Measurements from ENCODE around the gene KCTD17.

KCTD17 gene

GRCh38 chr22:37095113-37095512, 43.6 kb downstream of the KCTD17 start:
- H3K27ac Mint-ChIP-seq = no peak overlapping the region
- H3K36me3 Mint-ChIP-seq (ENCODE audit: low read depth) = no peaks in the 10 kb centered on the region
- intact Hi-C loops (cut with micrococcal nuclease) = no loop called here
- H3K4me1 Mint-ChIP-seq (ENCODE audit: low read depth) = no peaks in the 10 kb centered on the region
- H3K4me3 Mint-ChIP-seq = no peak overlapping the region
- no peaks in the 10 kb centered on the region for H3K9me3 Mint-ChIP-seq
- H3K27me3 Mint-ChIP-seq = peaks cover 38% of the 10 kb centered on the region

GRCh38 chr22:37097346-37097745, 45.8 kb downstream of the KCTD17 start:
- intact Hi-C loops (cut with micrococcal nuclease) = no loop called here
- no peaks in the 10 kb centered on the region for H3K36me3 Mint-ChIP-seq (ENCODE audit: low read depth)
- H3K9me3 Mint-ChIP-seq = no peaks in the 10 kb centered on the region
- no peaks in the 10 kb centered on the region for H3K4me1 Mint-ChIP-seq (ENCODE audit: low read depth)
- H3K27ac Mint-ChIP-seq = no peak overlapping the region
- H3K4me3 Mint-ChIP-seq = no peak overlapping the region
- H3K27me3 Mint-ChIP-seq = peaks cover 37% of the 10 kb centered on the region

GRCh38 chr22:37098976-37099591, 47.5 kb downstream of the KCTD17 start:
- H3K4me3 Mint-ChIP-seq = no peak overlapping the region
- no peak overlapping the region for H3K27ac Mint-ChIP-seq

DNA sequence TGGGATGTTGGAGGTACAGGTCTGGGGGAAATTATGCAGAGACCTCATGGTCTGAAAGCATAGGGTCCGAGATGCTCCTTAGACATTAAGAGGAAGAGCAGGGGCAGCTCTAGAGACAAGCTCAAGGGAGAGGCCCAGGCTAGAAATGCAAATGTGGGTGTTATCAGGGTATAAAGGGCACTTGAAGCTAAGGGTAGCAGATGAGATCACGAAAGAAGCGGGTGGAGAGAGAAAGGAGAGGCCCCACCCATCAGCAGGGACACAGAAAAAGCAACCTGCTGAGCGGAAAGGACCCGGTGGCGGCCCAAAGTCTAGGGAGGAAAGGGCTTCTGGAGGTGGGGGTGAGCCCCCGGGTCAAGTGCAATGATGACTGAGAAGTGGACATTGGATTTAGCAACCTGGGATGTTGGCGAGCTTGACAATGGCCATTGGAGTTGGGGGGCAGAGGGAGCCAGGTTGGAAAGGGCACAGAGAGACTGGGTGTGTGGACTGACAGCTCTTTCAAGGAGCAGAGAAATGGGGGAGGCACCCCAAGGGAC, 49.1 kb downstream of the KCTD17 start:
- no peak overlapping the region for H3K4me3 Mint-ChIP-seq
- H3K27ac Mint-ChIP-seq = no peak overlapping the region
- intact Hi-C loops (cut with micrococcal nuclease) = no loop called here

More at GRCh38 chr22:37098976-37099591, 47.5 kb downstream of the KCTD17 start:
- H3K9me3 Mint-ChIP-seq = no peaks in the 10 kb centered on the region
- H3K4me1 Mint-ChIP-seq (ENCODE audit: low read depth) = no peaks in the 10 kb centered on the region
- H3K36me3 Mint-ChIP-seq (ENCODE audit: low read depth) = no peaks in the 10 kb centered on the region
- H3K27me3 Mint-ChIP-seq = peaks cover 47% of the 10 kb centered on the region
- intact Hi-C loops (cut with micrococcal nuclease) = no loop called here

DNA sequence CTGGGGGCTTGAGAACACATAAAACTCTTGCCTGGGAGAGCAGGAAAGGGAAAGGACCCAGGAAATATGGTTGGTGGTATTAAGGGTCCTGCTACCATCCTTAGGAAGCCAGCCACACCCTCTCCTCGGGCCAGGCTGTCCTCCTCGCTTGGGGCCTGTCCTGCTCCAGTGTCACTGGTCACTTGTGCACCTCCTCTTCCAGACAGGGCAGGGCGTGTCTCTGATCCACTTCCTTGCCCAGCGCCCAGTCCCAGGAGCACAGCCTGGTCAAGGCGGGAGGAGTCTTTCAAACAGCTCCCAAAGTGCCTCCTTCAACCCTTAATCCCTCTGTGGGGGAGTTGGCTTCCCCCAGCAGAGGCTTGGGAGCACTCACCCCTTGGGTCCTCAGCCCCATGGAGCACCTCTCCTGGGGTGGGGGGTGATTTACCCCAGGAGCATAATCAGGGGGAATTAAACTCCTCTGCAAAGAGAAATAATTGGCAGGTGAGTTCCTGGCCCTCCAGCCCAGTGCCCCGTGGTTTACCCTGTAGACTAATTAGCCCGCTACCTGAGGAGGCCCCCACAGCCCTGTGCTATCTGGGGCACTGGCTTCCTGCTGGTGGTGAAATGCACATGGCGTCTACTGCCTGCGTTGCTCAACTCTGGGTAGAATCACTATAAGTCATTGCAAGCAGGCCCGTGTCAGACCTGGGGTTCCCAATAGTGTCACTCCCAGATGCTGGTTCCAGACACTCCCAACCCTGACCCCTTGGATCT, 49.9 kb downstream of the KCTD17 start:
- Mint-ChIP-seq H3K4me3 (no peak overlapping the region), H3K27me3 (peaks cover 43% of the 10 kb centered on the region), H3K9me3 (no peaks in the 10 kb centered on the region), H3K4me1 (ENCODE audit: low read depth) (no peaks in the 10 kb centered on the region), H3K36me3 (ENCODE audit: low read depth) (no peaks in the 10 kb centered on the region), H3K27ac (no peak overlapping the region)
- intact Hi-C loops (cut with micrococcal nuclease) = no loop called here

More for the DNA sequence above, 49.1 kb downstream of the KCTD17 start:
- Mint-ChIP-seq H3K9me3 (no peaks in the 10 kb centered on the region), H3K36me3 (ENCODE audit: low read depth) (no peaks in the 10 kb centered on the region), H3K27me3 (peaks cover 46% of the 10 kb centered on the region), H3K4me1 (ENCODE audit: low read depth) (no peaks in the 10 kb centered on the region)

DNA sequence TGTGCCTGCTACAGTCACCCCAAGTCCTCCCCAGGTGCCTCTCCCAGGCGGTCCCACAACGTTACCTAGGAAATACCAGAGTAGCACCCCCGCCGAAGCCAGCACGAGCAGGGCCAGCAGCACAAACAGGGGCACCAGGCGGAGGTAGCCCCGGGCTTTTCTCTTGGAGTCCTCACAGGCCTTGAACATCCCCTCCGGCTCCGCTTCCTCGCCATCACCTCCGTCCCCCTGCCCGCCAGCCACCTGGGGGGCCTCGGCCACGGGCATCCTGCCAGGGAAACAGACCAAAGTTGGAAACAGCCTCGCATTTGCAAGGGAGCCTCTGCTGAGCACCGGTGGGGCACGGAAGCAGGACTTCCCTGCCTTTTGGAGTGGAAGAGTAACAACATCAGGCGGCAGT, 51.6 kb downstream of the KCTD17 start:
- no peak overlapping the region for H3K27ac Mint-ChIP-seq
- intact Hi-C loops (cut with micrococcal nuclease) = no loop called here
- no peaks in the 10 kb centered on the region for H3K36me3 Mint-ChIP-seq (ENCODE audit: low read depth)
- no peaks in the 10 kb centered on the region for H3K4me1 Mint-ChIP-seq (ENCODE audit: low read depth)
- H3K9me3 Mint-ChIP-seq = no peaks in the 10 kb centered on the region
- H3K4me3 Mint-ChIP-seq = no peak overlapping the region
- H3K27me3 Mint-ChIP-seq = peaks cover 37% of the 10 kb centered on the region

- peaks cover 30% of the 10 kb centered on the region for H3K27me3 Mint-ChIP-seq
- H3K9me3 Mint-ChIP-seq = no peaks in the 10 kb centered on the region
- H3K4me1 Mint-ChIP-seq (ENCODE audit: low read depth) = no peaks in the 10 kb centered on the region
- H3K36me3 Mint-ChIP-seq (ENCODE audit: low read depth) = no peaks in the 10 kb centered on the region
- intact Hi-C loops (cut with micrococcal nuclease) = no loop called here
- H3K4me3 Mint-ChIP-seq = no peak overlapping the region
- no peak overlapping the region for H3K27ac Mint-ChIP-seq
Measured at GRCh38 chr22:37103656-37104452, 52.3 kb downstream of the KCTD17 start.

GRCh38 chr22:37105154-37105553, 53.6 kb downstream of the KCTD17 start:
- Mint-ChIP-seq H3K36me3 (ENCODE audit: low read depth) (no peaks in the 10 kb centered on the region), H3K27me3 (peaks cover 24% of the 10 kb centered on the region), H3K4me1 (ENCODE audit: low read depth) (no peaks in the 10 kb centered on the region), H3K27ac (no peak overlapping the region), H3K4me3 (no peak overlapping the region), H3K9me3 (no peaks in the 10 kb centered on the region)
- intact Hi-C loops (cut with micrococcal nuclease) = no loop called here

- Mint-ChIP-seq H3K27me3 (peaks cover 17% of the 10 kb centered on the region), H3K4me3 (no peak overlapping the region), H3K4me1 (ENCODE audit: low read depth) (no peaks in the 10 kb centered on the region), H3K36me3 (ENCODE audit: low read depth) (no peaks in the 10 kb centered on the region), H3K9me3 (no peaks in the 10 kb centered on the region), H3K27ac (no peak overlapping the region)
- intact Hi-C loops (cut with micrococcal nuclease) = no loop called here
Measured at GRCh38 chr22:37105990-37106389, 54.4 kb downstream of the KCTD17 start.

DNA sequence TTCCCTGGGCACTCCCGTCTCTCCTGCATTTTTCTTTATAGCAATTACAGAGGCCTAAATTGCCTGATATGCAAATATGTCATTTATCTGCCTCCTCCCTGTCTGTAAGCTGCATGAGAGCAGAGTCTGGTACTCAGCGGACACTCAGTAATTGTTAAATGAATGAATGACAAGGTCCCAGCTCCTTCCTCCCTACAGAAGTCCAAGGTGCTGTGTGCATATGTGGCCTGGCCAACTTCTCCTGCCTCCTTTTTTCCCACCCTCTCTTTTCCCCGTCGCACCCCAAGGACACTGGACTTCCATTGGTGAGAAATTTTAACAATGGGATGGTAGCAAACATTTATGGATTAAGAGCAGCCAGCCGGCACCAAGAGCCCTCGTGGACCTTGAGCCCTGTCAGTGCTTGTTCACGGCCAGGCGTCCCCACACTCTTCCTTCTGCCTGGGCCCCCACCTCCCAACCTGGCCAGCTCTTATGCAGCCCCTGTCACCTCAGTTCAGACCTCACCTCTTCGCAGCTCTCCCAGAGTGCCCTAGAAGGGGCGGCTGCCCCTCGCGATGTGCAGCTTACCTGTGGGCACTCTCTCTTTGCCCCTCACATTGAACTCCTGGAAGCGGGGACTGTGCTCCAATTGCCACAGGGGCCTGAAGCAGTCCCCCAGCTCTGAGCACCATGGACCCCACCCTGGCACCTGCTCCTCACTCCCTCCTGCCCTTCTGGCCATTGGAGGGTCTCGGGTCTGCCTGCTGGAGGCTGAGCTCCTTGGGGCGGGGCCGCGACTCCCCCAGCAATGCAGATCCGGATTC, 56.5 kb downstream of the KCTD17 start:
- H3K36me3 Mint-ChIP-seq (ENCODE audit: low read depth) = no peaks in the 10 kb centered on the region
- no peak overlapping the region for H3K4me3 Mint-ChIP-seq
- no peaks in the 10 kb centered on the region for H3K9me3 Mint-ChIP-seq
- intact Hi-C loops (cut with micrococcal nuclease) = no loop called here
- H3K27ac Mint-ChIP-seq = no peak overlapping the region
- H3K4me1 Mint-ChIP-seq (ENCODE audit: low read depth) = no peaks in the 10 kb centered on the region
- peaks cover 16% of the 10 kb centered on the region for H3K27me3 Mint-ChIP-seq

DNA sequence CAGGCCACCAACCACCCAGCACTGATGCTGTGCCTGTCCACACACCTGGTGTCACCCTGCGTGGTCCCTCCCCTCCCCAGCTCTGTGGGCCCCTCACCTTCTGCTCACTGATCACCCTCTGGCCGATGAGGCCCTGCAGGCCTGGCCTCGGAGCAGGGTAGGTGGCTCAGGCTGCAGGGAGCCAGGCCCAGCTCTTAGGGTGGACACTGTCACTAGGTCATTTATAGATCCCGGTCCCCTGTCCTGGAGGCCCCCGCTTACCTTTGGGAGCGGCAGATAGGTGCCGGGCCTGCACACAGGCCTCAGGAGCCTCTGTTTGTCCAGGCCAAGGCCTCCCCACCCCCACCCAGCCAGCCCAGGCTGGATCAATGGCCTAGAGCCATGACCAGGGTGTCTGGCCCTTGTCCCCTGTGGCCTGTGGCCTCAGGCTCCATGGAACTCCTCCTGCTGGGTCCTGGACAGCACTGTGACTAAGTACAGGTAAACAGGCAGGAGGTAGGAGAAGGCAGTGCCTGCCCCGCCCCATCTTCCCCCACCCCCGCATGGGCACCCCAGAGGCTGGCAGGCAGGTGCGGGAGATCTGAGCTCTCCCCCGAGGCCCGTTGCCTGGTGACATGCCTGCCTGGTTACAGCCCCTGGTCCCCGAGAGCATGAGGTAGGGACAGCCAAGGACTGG, 57.8 kb downstream of the KCTD17 start, which contains the start of gene TMPRSS6:
TSS of gene TMPRSS6 (minus strand) at position 472 of the 676 bp plus-strand sequence. CDS start 6,296 bp downstream, outside the sequence.
- Mint-ChIP-seq H3K4me1 (ENCODE audit: low read depth) (no peaks in the 10 kb centered on the region), H3K27me3 (peaks cover 4% of the 10 kb centered on the region), H3K9me3 (no peaks in the 10 kb centered on the region), H3K27ac (no peak within 1 kb of the TSS), H3K36me3 (ENCODE audit: low read depth) (no peaks in the 10 kb centered on the region), H3K4me3 (no peak within 1 kb of the TSS)
- intact Hi-C loops (cut with micrococcal nuclease) = no loop called here

GRCh38 chr22:37111156-37111717, 59.7 kb downstream of the KCTD17 start:
- H3K4me3 Mint-ChIP-seq = no peak overlapping the region
- no peaks in the 10 kb centered on the region for H3K9me3 Mint-ChIP-seq
- H3K27ac Mint-ChIP-seq = no peak overlapping the region
- no peaks in the 10 kb centered on the region for H3K36me3 Mint-ChIP-seq (ENCODE audit: low read depth)
- H3K27me3 Mint-ChIP-seq = peaks cover 5% of the 10 kb centered on the region
- no peaks in the 10 kb centered on the region for H3K4me1 Mint-ChIP-seq (ENCODE audit: low read depth)
- intact Hi-C loops (cut with micrococcal nuclease) = no loop called here

Data from dendritic cell treated with granulocyte-macrophage colony-stimulating factor and Interleukin-4, amounts not matched to agents 40 ng/mL and 50 ng/mL, for 4 days (primary cell).